Ascending aorta (tissue), 2 donors: ENCODE data around the gene LGALS12. TPM values are rescaled to one million over a fixed set of nuclear protein-coding genes. Genes with fewer than 3 reads are reported as not detected.
A peak's percentile ranks its signal among the peaks of the same experiment; 100 is the strongest.
"Not testable (repeated sequence)": the region's sequence is repeated elsewhere in the genome, so short reads cannot be mapped to it uniquely, and the experiment has no call there.

ENCODE experiments used
- DNase-seq, 2 donors: peaks; one replicate each; pipeline ENCODE4 v3.0.0-alpha.2; 2019; ENCODE audit warnings: low spot score in 2 of 2
- H3K27ac ChIP-seq, 2 donors: fragments of 200-600 bp; sonication (generic); one replicate each; pipeline ENCODE4 v1.5.1; 2016 to 2017; ENCODE audit warnings: mild to moderate bottlenecking in 1 of 2
- H3K27me3 ChIP-seq: fragments of 200-600 bp; sonication (generic); one replicate; pipeline ENCODE4 v1.5.1; 2017
- H3K36me3 ChIP-seq, 2 donors: fragments of 200-600 bp; sonication (generic); one replicate each; pipeline ENCODE4 v1.5.1; 2016
- H3K4me1 ChIP-seq, 2 donors: fragments of 200-600 bp; sonication (generic); one replicate each; pipeline ENCODE4 v1.5.1; 2016 to 2017; ENCODE audit warnings: mild to moderate bottlenecking in 1 of 2
- H3K4me3 ChIP-seq, 2 donors: fragments of 200-600 bp; sonication (generic); one replicate each; pipeline ENCODE4 v1.5.1; 2016 to 2017; ENCODE audit warnings: mild to moderate bottlenecking in 1 of 2
- H3K9me3 ChIP-seq, 2 donors: fragments of 200-600 bp; sonication (generic); one replicate each; pipeline ENCODE4 v1.5.1; 2016
- CTCF ChIP-seq, 3 experiments: fragments of 200-600 bp in 2 of 3; fragments of 450-650 bp in 1 of 3; sonication (generic) in 2 of 3; IDR thresholded peaks; one replicate each; pipeline ENCODE4 v1.5.1; 2016 to 2019; ENCODE audit warnings: antibody characterized with exemption in 3 of 3, mild to moderate bottlenecking in 1 of 3, moderate library complexity in 1 of 3
- intact Hi-C: fragments of 100-400 bp; cut with DNase I; formaldehyde crosslinking; loops from one replicate; pipeline ENCODE4 v1.15.1; 2023
- total RNA-seq: library from RNA; depleted of rRNA; stranded (reverse); fragments of >200 nt; gene quantifications from one replicate; pipeline ENCODE4 v1.1.0, GENCODE V29; 2016

Gene LGALS12
- total RNA-seq, 1 donor from 2014 or later: not detected

DNA sequence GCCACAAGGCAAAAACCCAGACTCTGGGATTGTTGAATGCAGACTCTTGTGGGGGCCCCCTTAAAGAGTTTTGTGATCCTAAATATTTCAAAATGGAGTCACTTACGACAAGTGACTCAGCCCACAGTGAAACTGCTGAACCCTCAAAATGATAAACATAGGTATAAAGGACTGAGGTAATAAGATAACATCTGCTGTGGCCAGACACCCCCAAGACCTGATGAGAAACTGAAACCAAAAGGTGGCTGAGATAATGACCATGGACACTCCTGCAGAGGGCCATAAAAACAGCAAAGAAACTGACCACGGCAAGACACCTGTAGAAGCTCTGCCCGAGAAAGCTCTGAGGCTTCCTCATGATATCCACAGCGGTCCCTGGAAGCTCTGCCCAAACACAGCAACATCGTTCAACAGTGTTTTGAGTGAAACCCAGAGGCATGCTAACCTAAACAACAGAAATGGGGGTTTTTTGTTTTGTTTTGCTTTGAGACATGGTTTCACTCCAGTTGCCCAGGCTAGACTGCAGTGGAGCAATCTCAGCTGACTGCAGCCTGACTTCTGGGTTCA is 29.1 kb downstream of the LGALS12 start:
- intact Hi-C loops: no loop called here
- no peaks in the 10 kb centered on the region for H3K9me3 ChIP-seq
- no peak for TF ChIP-seq CTCF (IDR thresholded peaks at IDR 0.05)
- no peaks in the 10 kb centered on the region for H3K36me3 ChIP-seq
- no peak for DNase-seq
- H3K27ac ChIP-seq: no peak overlapping the region
- peaks cover 7 to 21% of the 10 kb centered on the region in 2 donors for H3K4me1 ChIP-seq
- H3K4me3 ChIP-seq: no peak overlapping the region
- no peaks in the 10 kb centered on the region for H3K27me3 ChIP-seq

GRCh38 chr11:63535734-63536133 is 29.9 kb downstream of the LGALS12 start:
- H3K36me3 ChIP-seq: no peaks in the 10 kb centered on the region
- H3K9me3 ChIP-seq: no peaks in the 10 kb centered on the region
- H3K4me1 ChIP-seq: peaks cover 7 to 21% of the 10 kb centered on the region in 2 donors
- intact Hi-C loops: loop anchor here (2.0 kb wide), 1 partner anchor 79 kb away; the partner anchor contains the start of gene PLAAT3
- peak overlapping the region; percentile 84 to 94 for H3K27ac ChIP-seq
- no peak for DNase-seq
- H3K27me3 ChIP-seq: no peaks in the 10 kb centered on the region
- no peak for TF ChIP-seq CTCF (IDR thresholded peaks at IDR 0.05)
- no peak overlapping the region for H3K4me3 ChIP-seq

GRCh38 chr11:63536669-63537292 is 30.9 kb downstream of the LGALS12 start, which contains the start of gene PLAAT4:
Gene PLAAT4 (plus strand): TSS chr11:63536808. CDS start chr11:63536869, 61 bp downstream.
- intact Hi-C loops: loop anchor here (2.0 kb wide), 1 partner anchor 78 kb away; the partner anchor contains the start of gene PLAAT3
- Histone ChIP-seq H3K4me3 (peak within 1 kb of the TSS; percentile 52 to 64), H3K9me3 (no peaks in the 10 kb centered on the region), H3K27ac (peak within 1 kb of the TSS; percentile 84 to 94), H3K36me3 (no peaks in the 10 kb centered on the region), H3K4me1 (peaks cover 7 to 19% of the 10 kb centered on the region in 2 donors), H3K27me3 (no peaks in the 10 kb centered on the region)
- DNase-seq: peak in 1 of 2 donors; percentile 65
- no peak for TF ChIP-seq CTCF (IDR thresholded peaks at IDR 0.05)

GRCh38 chr11:63537293-63538101 is 31.6 kb downstream of the LGALS12 start:
- Histone ChIP-seq H3K9me3 (no peaks in the 10 kb centered on the region), H3K27me3 (no peaks in the 10 kb centered on the region), H3K4me3 (peak overlapping the region; percentile 52 to 64), H3K27ac (peak overlapping the region; percentile 84 to 94), H3K36me3 (no peaks in the 10 kb centered on the region), H3K4me1 (peaks cover 7 to 15% of the 10 kb centered on the region in 2 donors)
- intact Hi-C loops: loop anchor here (2.0 kb wide), 1 partner anchor 77 kb away; the partner anchor contains the start of gene PLAAT3
- DNase-seq: peak; percentile 35 to 86
- TF ChIP-seq CTCF (IDR thresholded peaks at IDR 0.05): no peak

- DNase-seq, H3K27me3 ChIP-seq, H3K4me1 ChIP-seq, H3K9me3 ChIP-seq, H3K4me3 ChIP-seq, intact Hi-C loops, H3K27ac ChIP-seq, H3K36me3 ChIP-seq: not testable (repeated sequence)
These were observed 36.6 kb downstream of the LGALS12 start for GRCh38 chr11:63542506-63542905.
